HepG2 (cell line): ENCODE data around the gene GDF15. TPM values are rescaled to one million over a fixed set of nuclear protein-coding genes. Genes with fewer than 3 reads are reported as not detected.

ENCODE experiments used
- DNMT3B ChIP-seq: conservative IDR thresholded peaks from 2 replicates; pipeline ENCODE4 v1.6.1; 2016; ENCODE audit warnings: missing biosample characterization, control low read depth
- IRX3 ChIP-seq: sonication (generic); formaldehyde crosslinking; IDR thresholded peaks from 2 replicates; pipeline ENCODE4 v1.8.1; 2023; ENCODE audit warnings: mild to moderate bottlenecking, low read depth, missing genetic modification reagents, borderline replicate concordance
- KLF9 ChIP-seq: IDR thresholded peaks from 2 replicates; pipeline ENCODE4 v1.6.1; 2016; ENCODE audit warnings: low read depth
- PAWR ChIP-seq: sonication (generic); formaldehyde crosslinking; IDR thresholded peaks from 2 replicates; pipeline ENCODE4 v1.4.0; 2020; ENCODE audit warnings: missing genetic modification reagents, mild to moderate bottlenecking, borderline replicate concordance
- RARG ChIP-seq: sonication (generic); formaldehyde crosslinking; IDR thresholded peaks from 2 replicates; pipeline ENCODE4 v1.4.0; 2020; ENCODE audit warnings: low read depth, mild to moderate bottlenecking, missing genetic modification reagents
- RFXANK ChIP-seq: IDR thresholded peaks from 2 replicates; pipeline ENCODE4 v1.6.1; 2016
- TBP ChIP-seq: sonication (generic); formaldehyde crosslinking; IDR thresholded peaks from 2 replicates; pipeline ENCODE4 v1.5.0; 2020; ENCODE audit warnings: missing genetic modification reagents
- ZFYVE20 ChIP-seq: sonication (generic); formaldehyde crosslinking; IDR thresholded peaks from 2 replicates; pipeline ENCODE4 v1.8.0; 2023; ENCODE audit warnings: low read depth, mild to moderate bottlenecking, moderate library complexity, missing genetic modification reagents, borderline replicate concordance
- ZMYM3 ChIP-seq: sonication (generic); formaldehyde crosslinking; IDR thresholded peaks from 2 replicates; pipeline ENCODE4 v1.5.1; 2020; ENCODE audit warnings: mild to moderate bottlenecking, missing genetic modification reagents
- ZSCAN25 ChIP-seq: sonication (generic); formaldehyde crosslinking; IDR thresholded peaks from 2 replicates; pipeline ENCODE4 v1.8.0; 2022; ENCODE audit warnings: mild to moderate bottlenecking, missing genetic modification reagents
- polyA plus RNA-seq, 8 experiments: library from polyadenylated mRNA; depleted of rRNA in 3 of 8; stranded (reverse) in 7 of 8; unstranded in 1 of 8; fragments of >200 nt; fragmentation: Illumina TruSeq in 4 of 8; extraction: Trizol in 4 of 8; gene quantifications; 2 replicates each; pipeline versions ENCODE4 v1.2.1 to v1.2.3, GENCODE V29; 2011 to 2016; ENCODE audit warnings: low read depth in 4 of 8, missing spikeins in 1 of 8, mixed read lengths in 1 of 8; ENCODE audit not compliant: insufficient read depth in 1 of 8
- total RNA-seq, 5 experiments: library from RNA; depleted of rRNA; stranded (reverse); fragments of >200 nt; fragmentation: Illumina TruSeq; extraction: Trizol; gene quantifications; 2 replicates each; pipeline ENCODE4 v1.2.3, GENCODE V29; 2016; ENCODE audit warnings: low read depth in 1 of 5
- TF ChIP-seq, protein P1 (sequence below): sonication (generic); formaldehyde crosslinking; conservative IDR thresholded peaks from 2 replicates; pipeline ENCODE4 v1.4.0; 2020; ENCODE audit warnings: mild to moderate bottlenecking, missing genetic modification reagents, moderate library complexity
- TF ChIP-seq, protein P2 (sequence below): IDR thresholded peaks from 2 replicates; pipeline ENCODE4 v1.6.1; 2012; ENCODE audit warnings: inconsistent platforms
- TF ChIP-seq, protein P3 (sequence below): sonication (generic); formaldehyde crosslinking; IDR thresholded peaks from 2 replicates; pipeline ENCODE4 v1.5.0; 2020; ENCODE audit warnings: missing genetic modification reagents, mild to moderate bottlenecking, borderline replicate concordance
- TF ChIP-seq, protein P4 (sequence below): sonication (generic); formaldehyde crosslinking; IDR thresholded peaks from 2 replicates; pipeline ENCODE4 v1.4.0; 2020; ENCODE audit warnings: missing genetic modification reagents
- TF ChIP-seq, protein P5 (sequence below): sonication (generic); formaldehyde crosslinking; IDR thresholded peaks from 2 replicates; pipeline ENCODE4 v1.4.0; 2020; ENCODE audit warnings: mild to moderate bottlenecking, missing genetic modification reagents

Gene GDF15
- total and polyA plus RNA-seq, 2 of the 13 experiments (the other 11 are each of a cell fraction or from before 2014, with no cell fraction given), result 146 to 422 TPM

DNA sequence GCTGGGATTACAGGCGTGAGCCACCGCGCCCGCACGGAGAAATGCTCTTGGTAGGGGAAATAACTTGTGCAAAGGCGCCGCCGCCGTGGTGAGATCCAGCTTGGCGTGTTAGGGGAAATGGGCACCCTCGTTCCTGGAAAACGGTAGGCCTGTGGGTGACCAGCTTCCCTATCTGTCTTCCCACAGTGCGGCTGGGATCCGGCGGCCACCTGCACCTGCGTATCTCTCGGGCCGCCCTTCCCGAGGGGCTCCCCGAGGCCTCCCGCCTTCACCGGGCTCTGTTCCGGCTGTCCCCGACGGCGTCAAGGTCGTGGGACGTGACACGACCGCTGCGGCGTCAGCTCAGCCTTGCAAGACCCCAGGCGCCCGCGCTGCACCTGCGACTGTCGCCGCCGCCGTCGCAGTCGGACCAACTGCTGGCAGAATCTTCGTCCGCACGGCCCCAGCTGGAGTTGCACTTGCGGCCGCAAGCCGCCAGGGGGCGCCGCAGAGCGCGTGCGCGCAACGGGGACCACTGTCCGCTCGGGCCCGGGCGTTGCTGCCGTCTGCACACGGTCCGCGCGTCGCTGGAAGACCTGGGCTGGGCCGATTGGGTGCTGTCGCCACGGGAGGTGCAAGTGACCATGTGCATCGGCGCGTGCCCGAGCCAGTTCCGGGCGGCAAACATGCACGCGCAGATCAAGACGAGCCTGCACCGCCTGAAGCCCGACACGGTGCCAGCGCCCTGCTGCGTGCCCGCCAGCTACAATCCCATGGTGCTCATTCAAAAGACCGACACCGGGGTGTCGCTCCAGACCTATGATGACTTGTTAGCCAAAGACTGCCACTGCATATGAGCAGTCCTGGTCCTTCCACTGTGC, 2.4 kb downstream of the GDF15 start (continued):
- TF ChIP-seq, protein P1, sequence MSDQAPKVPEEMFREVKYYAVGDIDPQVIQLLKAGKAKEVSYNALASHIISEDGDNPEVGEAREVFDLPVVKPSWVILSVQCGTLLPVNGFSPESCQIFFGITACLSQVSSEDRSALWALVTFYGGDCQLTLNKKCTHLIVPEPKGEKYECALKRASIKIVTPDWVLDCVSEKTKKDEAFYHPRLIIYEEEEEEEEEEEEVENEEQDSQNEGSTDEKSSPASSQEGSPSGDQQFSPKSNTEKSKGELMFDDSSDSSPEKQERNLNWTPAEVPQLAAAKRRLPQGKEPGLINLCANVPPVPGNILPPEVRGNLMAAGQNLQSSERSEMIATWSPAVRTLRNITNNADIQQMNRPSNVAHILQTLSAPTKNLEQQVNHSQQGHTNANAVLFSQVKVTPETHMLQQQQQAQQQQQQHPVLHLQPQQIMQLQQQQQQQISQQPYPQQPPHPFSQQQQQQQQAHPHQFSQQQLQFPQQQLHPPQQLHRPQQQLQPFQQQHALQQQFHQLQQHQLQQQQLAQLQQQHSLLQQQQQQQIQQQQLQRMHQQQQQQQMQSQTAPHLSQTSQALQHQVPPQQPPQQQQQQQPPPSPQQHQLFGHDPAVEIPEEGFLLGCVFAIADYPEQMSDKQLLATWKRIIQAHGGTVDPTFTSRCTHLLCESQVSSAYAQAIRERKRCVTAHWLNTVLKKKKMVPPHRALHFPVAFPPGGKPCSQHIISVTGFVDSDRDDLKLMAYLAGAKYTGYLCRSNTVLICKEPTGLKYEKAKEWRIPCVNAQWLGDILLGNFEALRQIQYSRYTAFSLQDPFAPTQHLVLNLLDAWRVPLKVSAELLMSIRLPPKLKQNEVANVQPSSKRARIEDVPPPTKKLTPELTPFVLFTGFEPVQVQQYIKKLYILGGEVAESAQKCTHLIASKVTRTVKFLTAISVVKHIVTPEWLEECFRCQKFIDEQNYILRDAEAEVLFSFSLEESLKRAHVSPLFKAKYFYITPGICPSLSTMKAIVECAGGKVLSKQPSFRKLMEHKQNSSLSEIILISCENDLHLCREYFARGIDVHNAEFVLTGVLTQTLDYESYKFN (CRISPR knock-in tag), result peak; percentile 48
- no peak for TF ChIP-seq TBP (CRISPR knock-in tag)
- TF ChIP-seq KLF9 (CRISPR knock-in tag), result no peak
- TF ChIP-seq, protein P2, sequence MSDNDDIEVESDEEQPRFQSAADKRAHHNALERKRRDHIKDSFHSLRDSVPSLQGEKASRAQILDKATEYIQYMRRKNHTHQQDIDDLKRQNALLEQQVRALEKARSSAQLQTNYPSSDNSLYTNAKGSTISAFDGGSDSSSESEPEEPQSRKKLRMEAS, result peak; percentile 84
- peak; percentile 48; the same call in 1 of the 2 replicates for TF ChIP-seq DNMT3B (CRISPR knock-in tag)
- TF ChIP-seq ZFYVE20 (CRISPR knock-in tag), result 0 out of 2 replicates have a peak, but pooled peaks have one; percentile 50
- no peak for TF ChIP-seq RFXANK (CRISPR knock-in tag)
- TF ChIP-seq, protein P3, sequence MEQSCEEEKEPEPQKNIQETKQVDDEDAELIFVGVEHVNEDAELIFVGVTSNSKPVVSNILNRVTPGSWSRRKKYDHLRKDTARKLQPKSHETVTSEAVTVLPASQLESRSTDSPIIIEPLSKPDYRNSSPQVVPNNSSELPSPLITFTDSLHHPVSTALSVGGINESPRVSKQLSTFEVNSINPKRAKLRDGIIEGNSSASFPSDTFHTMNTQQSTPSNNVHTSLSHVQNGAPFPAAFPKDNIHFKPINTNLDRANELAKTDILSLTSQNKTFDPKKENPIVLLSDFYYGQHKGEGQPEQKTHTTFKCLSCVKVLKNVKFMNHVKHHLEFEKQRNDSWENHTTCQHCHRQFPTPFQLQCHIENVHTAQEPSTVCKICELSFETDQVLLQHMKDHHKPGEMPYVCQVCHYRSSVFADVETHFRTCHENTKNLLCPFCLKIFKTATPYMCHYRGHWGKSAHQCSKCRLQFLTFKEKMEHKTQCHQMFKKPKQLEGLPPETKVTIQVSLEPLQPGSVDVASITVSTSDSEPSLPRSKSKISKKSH, result no peak; the same call in 1 of the 2 replicates
- TF ChIP-seq PAWR, result peak; percentile 96; the same call in 1 of the 2 replicates
- TF ChIP-seq, protein P4, sequence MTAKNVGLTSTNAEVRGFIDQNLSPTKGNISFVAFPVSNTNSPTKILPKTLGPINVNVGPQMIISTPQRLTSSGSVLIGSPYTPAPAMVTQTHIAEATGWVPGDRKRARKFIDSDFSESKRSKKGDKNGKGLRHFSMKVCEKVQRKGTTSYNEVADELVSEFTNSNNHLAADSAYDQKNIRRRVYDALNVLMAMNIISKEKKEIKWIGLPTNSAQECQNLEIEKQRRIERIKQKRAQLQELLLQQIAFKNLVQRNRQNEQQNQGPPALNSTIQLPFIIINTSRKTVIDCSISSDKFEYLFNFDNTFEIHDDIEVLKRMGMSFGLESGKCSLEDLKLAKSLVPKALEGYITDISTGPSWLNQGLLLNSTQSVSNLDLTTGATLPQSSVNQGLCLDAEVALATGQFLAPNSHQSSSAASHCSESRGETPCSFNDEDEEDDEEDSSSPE, result peak; percentile 24; the same call in 1 of the 2 replicates
- peak; percentile 42; the same call in 1 of the 2 replicates for TF ChIP-seq ZSCAN25 (CRISPR knock-in tag)
- TF ChIP-seq RARG, result 0 out of 2 replicates have a peak, but pooled peaks have one; percentile 37
- TF ChIP-seq ZMYM3 (CRISPR knock-in tag), result peak; percentile 69; the same call in 1 of the 2 replicates
- TF ChIP-seq IRX3, result 0 out of 2 replicates have a peak, but pooled peaks have one; percentile 55
- TF ChIP-seq, protein P5, sequence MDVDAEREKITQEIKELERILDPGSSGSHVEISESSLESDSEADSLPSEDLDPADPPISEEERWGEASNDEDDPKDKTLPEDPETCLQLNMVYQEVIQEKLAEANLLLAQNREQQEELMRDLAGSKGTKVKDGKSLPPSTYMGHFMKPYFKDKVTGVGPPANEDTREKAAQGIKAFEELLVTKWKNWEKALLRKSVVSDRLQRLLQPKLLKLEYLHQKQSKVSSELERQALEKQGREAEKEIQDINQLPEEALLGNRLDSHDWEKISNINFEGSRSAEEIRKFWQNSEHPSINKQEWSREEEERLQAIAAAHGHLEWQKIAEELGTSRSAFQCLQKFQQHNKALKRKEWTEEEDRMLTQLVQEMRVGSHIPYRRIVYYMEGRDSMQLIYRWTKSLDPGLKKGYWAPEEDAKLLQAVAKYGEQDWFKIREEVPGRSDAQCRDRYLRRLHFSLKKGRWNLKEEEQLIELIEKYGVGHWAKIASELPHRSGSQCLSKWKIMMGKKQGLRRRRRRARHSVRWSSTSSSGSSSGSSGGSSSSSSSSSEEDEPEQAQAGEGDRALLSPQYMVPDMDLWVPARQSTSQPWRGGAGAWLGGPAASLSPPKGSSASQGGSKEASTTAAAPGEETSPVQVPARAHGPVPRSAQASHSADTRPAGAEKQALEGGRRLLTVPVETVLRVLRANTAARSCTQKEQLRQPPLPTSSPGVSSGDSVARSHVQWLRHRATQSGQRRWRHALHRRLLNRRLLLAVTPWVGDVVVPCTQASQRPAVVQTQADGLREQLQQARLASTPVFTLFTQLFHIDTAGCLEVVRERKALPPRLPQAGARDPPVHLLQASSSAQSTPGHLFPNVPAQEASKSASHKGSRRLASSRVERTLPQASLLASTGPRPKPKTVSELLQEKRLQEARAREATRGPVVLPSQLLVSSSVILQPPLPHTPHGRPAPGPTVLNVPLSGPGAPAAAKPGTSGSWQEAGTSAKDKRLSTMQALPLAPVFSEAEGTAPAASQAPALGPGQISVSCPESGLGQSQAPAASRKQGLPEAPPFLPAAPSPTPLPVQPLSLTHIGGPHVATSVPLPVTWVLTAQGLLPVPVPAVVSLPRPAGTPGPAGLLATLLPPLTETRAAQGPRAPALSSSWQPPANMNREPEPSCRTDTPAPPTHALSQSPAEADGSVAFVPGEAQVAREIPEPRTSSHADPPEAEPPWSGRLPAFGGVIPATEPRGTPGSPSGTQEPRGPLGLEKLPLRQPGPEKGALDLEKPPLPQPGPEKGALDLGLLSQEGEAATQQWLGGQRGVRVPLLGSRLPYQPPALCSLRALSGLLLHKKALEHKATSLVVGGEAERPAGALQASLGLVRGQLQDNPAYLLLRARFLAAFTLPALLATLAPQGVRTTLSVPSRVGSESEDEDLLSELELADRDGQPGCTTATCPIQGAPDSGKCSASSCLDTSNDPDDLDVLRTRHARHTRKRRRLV (CRISPR knock-in tag), result peak; percentile 65; the same call in 1 of the 2 replicates
